Stimulated activated CD4-positive, alpha-beta T cell treated with anti-CD3 and anti-CD28 coated beads, Interleukin-15, amount 100 ng/mL, for 24 hours (primary cell): ENCODE results near the gene CYP27B1.
"Not testable (repeated sequence)": the region's sequence is repeated elsewhere in the genome, so short reads cannot be mapped to it uniquely, and the experiment has no call there.

Experiments used
- DNase-seq: peaks from one replicate; pipeline ENCODE4 v3.0.0-alpha.2; 2020

CYP27B1 gene

GRCh38 chr12:57734591-57734990 is 32.3 kb downstream of the CYP27B1 start:
- DNase-seq, result no peak

GRCh38 chr12:57733928-57734327 is 33.0 kb downstream of the CYP27B1 start:
- no peak for DNase-seq

DNA sequence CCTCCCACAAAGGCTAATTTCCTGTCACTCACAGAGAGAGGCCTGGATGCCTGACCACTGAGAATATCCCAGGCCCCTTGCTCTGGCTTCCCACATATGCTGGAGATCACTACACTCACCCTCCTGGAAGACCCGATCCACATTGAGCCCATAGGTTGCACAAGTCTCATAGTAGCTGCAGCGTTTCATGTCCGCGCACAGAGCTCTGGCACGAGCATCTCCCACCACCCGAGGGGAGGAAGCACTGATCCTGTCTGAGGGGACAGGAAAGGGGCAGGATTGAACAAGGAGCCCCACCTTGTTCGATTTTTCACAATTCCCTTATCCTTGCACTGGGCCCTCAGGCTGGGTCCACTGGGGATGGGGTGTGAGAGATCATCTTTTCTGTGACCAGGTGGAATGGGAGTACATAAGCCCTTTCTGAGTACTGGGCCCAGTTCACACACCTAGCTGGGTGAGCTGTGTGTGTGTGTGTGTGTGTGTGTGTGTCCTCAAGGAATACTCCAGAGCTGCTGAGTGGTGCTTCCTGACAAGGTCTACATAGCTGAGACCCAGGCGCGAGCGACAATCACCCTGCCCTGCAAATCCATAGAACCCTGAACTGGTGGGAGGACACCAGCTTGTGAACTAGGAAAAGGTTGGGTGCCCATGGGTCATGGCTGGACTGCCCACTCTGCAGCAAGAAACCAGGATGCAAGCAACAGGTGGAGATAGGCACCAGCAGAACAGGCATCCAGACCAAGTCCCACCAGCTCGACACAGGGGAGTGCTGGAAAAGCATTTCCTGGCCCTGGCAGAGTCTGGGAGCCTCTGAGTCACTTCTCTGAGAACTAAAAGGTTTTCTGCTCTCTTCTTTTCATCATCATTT is 33.9 kb downstream of the CYP27B1 start:
- DNase-seq, result no peak

DNA sequence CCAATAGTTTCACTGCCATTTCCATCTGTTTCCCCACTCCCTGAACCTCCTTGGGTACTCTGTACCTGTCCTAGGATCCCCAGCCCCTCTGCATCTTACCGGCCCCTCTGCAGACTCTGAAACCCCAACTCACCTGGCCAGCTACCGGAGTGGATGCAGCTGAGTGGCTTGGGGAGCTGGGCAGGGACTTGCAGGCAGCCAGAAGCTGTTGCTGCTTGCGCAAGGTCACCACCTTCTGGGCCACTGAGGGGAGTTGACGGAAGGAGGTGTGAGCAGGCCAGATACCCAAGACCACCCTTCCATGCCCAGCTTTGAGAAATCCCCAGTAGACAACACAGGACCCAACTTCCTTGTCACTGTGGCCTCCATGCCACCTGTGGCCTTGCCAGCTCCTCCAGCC is 34.6 kb downstream of the CYP27B1 start:
- DNase-seq, result no peak

DNA sequence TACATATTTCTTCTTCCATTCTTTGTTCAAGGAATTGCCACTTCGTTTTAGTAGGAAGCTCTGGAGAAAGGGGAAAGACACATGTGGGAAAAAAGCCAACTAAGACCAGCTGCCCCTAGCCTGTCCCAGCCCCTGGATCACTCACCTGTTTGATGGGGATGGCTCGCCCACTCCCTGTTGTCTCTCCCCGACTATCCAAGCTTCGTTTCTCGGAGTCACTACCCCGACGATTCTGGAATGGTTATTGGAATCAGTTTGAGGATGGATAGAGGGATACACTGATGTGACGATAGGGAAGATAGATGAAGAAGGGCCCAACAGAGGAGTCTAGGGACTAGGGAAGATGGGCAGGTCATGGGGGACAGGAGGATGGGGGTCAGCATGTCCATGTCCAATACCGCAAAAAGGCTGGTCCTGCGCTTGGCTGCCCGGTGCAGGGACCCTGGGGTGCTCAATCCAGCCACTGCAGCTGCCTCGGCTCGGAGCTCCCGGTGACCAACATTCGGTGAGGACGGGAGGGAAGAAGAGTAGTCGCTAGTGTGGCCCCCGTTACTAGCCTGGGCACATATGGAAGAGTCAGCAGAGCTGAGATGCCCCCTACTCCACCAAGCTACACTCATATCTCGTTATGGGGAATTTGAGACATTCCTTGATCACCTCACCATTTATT is 35.3 kb downstream of the CYP27B1 start:
- no peak for DNase-seq

GRCh38 chr12:57730336-57731067 is 36.4 kb downstream of the CYP27B1 start:
- no peak for DNase-seq

GRCh38 chr12:57729321-57729844 is 37.5 kb downstream of the CYP27B1 start:
- DNase-seq, result no peak

- DNase-seq, result no peak
These were observed 39.0 kb downstream of the CYP27B1 start for GRCh38 chr12:57727758-57728395.

- no peak for DNase-seq
These were observed 39.8 kb downstream of the CYP27B1 start for GRCh38 chr12:57726884-57727757.

- peak; percentile 40 for DNase-seq
These were observed 40.6 kb downstream of the CYP27B1 start for GRCh38 chr12:57726151-57726883.

GRCh38 chr12:57725851-57726150 is 41.1 kb downstream of the CYP27B1 start:
- no peak for DNase-seq

- no peak for DNase-seq
These were observed 41.7 kb downstream of the CYP27B1 start for GRCh38 chr12:57724936-57725740.

- no peak for DNase-seq
These were observed 42.6 kb downstream of the CYP27B1 start for GRCh38 chr12:57724003-57724935.

DNA sequence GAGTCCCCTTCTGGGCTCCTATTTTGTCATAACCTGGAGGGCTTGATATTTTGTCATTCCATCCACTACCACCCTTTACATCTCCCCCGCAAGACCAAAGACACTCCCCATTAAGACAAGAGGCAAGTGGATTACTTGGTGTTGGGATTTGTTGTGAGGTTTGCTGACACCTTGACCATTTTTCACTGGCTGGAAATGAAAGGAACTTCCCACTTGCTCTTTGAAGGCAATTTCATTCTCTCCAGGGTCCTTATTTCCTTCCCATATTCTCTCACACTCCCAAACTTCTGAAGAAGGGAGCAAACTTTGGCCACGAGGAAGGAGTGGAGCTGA is 43.3 kb downstream of the CYP27B1 start:
- no peak for DNase-seq

DNA sequence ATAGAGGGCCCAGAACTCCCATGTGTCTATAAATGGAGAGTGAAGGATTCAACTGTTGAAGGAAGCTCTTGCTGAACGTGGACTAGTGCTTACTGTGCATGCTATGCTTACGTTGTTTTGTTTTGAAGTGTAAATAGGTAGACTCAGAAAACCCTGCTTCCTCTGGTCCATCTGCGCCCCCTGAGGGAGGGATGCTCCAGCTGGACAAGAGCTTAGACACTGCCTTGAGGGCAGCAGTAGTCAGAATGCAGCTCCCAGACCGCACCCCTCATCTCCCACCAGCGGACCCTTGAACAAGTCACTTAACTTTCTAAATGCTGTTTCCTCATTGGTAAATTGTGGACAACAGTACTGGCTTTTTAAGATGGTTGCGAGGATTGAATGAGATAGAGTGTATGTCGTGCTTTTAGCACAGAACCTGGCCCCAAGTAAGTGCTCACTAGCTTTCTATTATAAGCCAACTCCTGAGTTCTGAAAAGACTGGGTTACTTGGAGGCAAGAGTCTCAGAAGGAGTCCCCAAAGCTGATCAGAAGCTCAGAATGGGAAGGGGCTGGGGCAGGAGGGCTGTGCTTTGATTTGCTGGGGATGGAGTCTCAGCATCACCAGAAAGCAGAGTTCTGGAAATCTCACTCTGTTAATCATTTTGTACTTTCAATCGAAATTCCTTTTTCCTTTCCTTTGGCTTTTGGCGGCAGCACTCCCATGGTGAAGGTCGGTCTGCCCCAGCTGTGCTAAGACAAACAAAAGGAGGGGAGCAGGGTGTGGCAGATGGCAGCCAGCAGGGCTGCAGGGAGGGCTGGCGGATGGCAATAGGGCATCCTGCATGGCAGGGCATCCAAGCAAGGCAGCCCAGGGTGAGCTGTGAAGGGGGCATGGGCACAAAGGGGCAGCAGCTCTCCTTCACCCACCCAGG is 43.9 kb downstream of the CYP27B1 start:
- no peak for DNase-seq

DNA sequence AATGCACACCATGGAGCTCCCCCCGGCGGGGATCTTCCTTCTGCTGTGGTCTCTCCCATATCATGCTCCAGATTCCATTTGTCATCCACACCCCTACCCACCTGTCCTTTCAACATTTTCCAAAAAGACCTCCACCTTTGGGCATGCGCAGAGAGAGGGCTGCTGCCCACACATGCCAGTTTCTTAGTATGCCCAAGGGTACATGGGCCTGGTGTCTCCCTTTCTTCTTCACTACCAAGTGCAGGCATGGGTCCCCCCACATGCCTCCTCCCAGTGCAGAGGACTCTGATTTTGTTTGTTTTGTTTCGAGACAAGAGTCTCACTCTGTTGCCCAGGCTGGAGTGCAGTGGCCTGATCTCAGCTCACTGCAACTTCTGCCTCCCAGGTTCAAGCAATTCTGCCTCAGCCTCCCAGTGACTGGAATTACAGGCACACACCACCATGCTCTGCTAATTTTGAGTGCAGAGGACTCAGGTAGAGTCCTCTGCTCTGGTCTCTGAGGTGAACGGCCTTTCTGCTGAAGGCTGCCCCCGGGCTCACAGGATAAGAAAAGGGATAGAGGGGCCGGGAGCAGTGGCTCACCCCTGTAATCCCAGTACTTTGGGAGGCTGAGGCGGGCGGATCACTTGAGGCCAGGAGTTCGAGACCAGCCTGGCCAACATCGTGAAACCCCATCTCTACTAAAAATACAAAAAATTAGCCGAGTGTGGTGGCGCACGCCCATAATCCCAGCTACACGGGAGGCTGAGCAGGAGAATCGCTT is 44.9 kb downstream of the CYP27B1 start:
- DNase-seq, result not testable (repeated sequence)
